ENCODE measurements around the gene GABRB1.
"Not testable (repeated sequence)": the region's sequence is repeated elsewhere in the genome, so short reads cannot be mapped to it uniquely, and the experiment has no call there.

GABRB1 gene

DNA sequence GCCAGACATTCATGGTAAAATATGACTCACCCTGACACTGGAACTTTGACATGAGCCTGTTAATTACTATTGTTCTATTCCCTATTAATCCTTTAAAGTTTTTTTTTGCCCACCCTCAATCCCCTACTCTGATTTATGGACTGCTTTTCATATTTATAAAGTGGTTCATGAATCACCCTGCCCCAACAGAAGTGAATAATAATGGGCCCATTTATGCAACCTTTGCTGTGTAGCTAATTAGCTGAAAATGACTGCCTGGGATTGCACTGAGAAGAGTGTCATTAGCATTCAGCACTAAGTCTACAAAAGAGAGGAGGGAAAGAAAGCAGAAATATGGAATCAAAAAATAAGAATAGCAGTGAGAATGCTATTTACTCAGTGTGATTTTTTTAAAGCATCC, 277.8 kb downstream of the GABRB1 start:
- no peak for DNase-seq (ENCODE audit: low spot score)

DNA sequence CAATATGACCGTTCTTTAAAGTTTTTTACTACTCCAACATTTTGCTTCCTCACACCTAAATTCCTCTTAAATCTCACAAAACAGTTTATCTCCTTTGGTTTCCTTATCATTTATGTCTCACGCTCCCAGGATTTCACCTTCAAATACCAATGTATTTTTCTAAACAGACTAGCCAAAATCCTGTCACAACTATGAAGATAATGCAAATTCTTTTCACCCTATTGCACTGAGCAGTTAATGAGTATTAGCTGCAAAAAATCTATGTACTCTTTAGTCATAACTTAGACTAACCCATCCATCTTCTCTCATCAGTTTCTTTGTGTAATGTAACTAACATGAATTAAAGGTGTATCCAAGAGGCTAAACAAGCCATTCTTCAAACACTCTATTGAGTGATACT, 280.8 kb downstream of the GABRB1 start:
- DNase-seq (ENCODE audit: low spot score) = no peak

DNA sequence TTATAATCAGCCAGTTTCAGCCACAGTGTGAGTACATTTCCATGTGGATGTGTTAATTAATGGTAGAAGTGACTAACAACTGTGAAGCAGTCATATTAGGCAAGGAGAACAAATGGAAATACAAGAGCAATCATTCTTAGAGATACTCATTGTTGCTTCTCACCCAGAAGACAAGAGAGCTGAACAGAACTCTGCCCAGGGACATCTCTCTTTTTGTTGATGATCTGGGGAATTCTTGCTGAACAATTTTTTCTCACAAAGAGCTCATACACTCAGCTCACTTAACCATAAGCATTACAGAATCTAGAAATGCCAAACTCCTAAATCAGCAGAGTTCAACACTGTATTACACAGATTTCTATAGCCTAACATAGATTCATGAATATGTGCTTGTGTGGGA, 282.0 kb downstream of the GABRB1 start:
- DNase-seq (ENCODE audit: low spot score) = no peak

DNA sequence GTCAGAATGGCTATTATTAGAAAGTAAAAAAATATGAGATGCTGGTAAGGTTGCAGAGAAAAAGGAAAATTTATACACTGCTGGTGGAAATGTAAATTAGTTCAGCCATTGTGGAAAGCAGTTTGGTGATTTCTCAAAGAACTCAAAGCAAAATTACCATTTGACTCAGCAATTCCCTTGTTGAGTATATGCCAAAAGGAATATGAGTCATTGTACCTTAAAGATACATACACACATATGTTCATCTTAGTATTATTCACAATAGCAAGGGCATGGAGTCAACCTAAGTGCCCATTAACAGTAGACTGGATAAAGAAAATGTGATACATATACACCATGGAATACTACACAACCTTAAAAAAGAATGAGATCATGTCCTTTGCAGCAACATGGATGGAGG, 284.0 kb downstream of the GABRB1 start:
- peak; percentile 3 for DNase-seq (ENCODE audit: low spot score)

DNA sequence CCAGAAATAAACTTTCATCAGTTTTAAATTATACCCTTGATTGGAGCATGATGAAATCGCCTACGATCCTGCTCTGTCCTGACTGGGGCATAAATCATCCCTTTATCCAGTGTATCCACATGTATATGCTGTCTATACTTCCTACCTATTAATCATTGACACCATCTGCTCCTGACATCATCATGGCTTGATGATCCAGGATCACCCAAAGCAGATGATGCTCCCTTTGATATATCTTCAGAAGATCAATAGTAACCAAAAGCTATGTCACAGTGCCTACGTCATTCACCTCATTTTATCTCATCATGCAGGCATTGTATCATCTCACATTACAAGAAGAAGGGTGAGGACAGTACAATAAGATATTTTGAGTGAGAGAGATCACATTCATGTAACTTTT, 294.7 kb downstream of the GABRB1 start:
- no peak for DNase-seq (ENCODE audit: low spot score)

DNA sequence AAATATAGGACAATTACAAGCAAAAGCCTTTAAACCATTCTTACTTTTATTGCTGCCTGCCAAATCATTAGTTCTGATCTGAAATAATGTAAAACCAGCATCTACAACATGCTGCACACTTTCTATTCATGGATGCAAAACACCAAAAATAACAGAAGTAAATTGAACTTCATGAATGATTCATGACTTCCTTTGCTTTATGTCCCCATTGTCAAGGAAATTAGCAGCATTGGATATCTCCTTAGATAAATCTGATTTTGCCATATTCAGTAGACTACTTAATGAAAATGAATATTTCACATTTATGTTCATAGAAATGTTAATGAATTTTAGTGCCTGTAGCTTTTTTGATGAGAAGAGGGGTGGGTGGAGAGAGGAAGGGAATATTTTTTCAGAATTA, 299.5 kb downstream of the GABRB1 start:
- DNase-seq (ENCODE audit: low spot score) = peak; percentile 2

DNA sequence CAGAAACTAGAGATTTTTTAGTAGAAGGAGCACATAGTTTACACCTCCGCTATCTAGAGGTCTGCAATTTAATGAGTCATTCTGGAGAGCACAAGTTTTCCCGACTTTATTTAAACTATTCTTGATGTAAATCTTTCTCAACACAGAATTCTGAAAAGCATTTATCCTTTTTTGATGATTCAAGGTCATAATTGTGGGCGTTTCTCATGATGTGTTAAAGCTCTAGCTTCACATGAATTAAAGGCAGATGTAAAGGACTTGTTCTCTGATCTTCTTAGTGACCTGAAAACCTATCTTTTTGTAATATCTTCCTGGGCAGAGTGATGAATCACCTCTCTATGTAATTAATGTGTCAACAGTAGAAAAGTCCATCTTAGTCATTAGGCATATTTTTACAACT, 303.3 kb downstream of the GABRB1 start:
- DNase-seq (ENCODE audit: low spot score) = no peak

DNA sequence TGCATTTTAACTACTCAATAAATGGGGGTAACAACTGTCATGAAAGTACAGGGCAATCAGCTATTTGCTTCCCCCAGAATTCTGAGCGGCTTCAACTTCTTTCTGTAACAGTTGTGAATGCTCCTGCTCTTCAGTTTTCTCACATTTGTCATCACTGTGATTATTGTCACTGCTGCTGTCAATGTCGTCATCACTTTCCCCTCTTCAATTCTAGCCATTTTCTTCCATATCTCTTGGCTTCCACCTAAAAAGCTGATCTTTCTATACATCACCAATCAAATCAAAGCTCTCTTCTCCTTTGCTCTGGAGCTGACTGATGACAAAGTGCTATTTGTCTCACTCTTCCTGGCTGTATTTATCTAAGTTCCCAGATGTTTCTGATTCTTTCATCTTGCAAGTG, 306.5 kb downstream of the GABRB1 start:
- no peak for DNase-seq (ENCODE audit: low spot score)

DNA sequence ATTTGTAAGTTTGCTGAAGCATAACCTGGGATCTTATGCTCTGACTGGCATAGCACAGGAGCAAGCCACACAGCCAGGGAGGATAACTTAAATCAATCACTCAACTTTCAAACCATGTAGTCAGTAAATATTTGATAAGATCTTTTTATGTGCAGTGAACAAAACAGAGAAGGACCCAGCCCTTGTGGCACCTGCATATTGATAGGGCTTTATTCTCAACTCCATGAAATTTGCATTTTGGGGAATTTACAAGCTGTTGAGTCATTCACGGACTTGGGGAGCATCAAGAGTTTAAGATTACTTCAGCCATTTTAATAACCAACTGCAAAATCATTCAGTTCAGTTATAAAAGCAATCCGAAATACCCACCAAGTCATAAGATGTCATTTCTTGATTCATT, 309.5 kb downstream of the GABRB1 start:
- DNase-seq (ENCODE audit: low spot score) = no peak

DNA sequence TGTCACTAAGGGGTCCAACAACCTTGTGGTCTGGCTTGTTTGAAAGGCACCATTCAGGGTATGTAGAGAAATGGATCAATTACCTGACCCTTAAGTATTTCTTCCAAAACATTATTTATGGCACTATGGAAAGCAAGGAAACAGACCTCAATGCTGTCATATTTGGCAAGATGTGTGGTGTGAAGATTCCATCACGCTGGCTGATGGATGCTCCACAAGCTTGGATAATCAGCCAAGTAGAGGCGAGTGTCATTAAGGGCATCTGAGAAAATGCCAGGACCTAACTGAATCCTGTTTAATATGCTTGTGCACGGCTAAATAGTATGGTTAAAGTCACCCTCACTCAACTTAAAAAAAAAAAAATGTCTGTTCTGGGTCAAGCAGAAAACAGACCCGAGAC, 311.4 kb downstream of the GABRB1 start:
- no peak for DNase-seq (ENCODE audit: low spot score)

DNA sequence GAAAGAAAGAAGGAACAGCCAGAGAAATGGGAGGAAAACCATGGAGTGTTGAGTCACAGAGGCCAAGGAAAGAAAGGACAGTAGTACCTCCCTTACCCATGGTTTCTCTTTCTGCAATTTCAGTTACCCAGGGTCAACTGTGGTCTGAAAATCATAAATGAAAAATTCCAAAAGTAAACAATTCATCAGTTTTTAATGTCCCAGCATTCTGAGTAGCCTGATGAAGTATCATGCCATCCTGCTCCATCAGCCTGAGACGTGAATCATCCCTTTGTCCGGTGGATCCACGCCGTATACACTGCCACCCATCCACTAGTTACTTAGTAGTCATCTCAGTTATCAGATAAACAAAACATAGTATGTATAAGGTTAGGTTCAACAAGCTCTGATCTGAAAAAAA, 318.0 kb downstream of the GABRB1 start:
- DNase-seq (ENCODE audit: low spot score) = no peak

DNA sequence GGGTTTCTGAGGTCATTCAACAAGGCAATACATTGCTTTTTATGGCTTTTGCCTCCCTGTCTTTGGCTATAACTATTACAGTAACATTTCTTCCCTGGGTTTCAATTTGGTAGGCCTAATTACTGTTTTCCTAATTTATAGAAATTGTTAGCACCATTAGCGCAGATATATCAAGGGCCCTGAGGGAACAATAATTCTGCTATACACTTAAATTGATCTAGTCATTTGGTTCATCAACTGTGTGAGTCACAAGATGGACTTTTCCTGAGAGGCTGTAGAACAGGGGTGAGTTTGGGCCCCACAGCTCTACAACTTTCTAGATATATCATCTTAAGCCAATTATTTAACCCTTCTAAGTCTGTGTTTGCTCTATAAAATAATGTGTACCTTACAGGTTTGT, 324.2 kb downstream of the GABRB1 start:
- no peak for DNase-seq (ENCODE audit: low spot score)

DNA sequence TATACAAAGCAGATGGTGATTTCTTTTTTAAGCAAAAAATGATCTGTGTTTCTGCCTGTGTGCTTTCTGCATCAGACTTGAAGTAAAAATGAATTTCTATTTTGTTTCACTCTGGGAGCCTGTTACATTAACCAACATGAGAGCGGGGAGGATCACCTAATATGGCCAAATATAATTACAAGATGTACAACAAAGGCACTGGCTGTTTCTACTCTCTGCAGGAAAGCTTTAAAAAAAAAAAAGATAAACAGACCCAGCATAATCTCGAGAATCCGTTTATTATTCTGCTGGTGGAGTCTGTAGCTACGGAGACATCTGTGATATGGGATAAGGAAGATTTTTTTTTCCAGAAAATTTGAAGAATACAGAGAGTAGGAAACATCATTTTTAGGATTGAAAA, 328.5 kb downstream of the GABRB1 start:
- no peak for DNase-seq (ENCODE audit: low spot score)

DNA sequence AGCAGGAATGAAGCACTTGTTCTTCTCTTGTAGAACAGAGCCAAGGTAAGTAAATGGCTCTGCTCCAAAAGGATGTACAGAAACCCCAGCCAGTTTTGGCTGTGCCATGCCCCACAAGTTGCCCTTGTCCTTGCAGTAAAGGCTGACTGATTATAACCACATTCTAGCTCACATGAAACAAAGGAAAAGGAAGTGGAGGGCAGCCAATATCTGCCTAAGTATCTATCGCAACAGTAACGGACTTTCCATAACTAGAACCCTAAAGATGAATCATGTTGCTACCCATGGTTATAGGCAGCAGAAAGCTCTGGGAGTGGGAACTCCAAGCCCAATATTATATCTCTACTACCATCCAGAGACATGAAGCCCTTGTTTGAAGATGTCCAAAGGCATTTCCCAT, 336.4 kb downstream of the GABRB1 start:
- DNase-seq (ENCODE audit: low spot score) = no peak

DNA sequence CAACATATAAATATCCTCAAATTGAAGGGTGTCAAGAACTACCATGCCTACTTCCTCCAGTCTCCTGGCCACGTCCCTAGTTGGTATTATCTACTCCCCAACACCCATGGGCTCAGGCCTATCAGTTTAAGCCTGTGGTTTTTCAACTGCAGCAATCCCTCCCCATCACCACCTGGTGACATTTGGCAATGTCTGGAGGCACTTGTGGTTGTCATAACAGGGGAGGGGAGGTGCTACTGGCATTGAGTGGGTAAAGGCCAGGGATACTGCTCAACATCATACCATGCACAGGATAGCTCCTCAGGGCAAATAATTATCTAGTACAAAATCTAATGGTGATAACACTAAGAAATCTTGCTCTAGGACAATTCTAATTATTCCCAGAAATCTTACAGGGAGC, 336.8 kb downstream of the GABRB1 start:
- DNase-seq (ENCODE audit: low spot score) = no peak

DNA sequence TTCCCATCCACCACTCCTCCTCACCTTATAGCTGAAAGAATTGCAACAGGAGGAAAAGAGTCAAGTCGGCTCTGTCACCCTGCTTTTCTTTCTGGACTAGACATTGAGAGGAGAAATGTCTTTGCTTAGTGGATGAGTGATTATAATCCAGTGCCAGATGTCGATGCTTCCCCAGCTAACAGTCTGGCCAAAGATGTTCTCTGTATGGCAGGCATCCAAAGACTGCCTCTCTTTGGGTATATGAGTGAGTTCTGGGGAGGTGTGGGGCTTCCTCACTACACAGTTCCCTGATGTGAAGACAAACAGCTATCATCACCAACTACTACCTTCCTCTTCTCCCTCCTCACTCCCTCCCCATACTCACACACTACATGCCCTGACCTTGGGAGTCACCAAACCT, 341.2 kb downstream of the GABRB1 start:
- DNase-seq (ENCODE audit: low spot score) = no peak

DNA sequence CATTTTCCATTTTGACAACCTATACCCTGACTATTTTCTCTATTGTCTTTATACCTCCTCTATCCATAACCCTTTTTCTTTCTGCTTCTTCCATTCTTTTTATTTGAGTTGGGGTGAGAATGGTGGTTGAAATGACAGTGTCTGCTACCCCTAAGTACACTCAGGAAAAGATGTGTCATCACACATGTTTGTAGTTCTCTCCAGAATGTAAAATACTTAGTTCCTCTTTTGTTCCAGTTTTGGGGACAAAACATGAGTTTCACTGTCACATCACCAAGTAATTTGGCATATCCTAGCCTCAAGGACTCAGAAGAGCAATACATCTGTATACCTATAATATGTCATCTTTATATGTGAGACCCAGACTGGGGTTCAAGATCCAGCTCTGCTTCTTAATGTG, 341.8 kb downstream of the GABRB1 start:
- DNase-seq (ENCODE audit: low spot score) = no peak

DNA sequence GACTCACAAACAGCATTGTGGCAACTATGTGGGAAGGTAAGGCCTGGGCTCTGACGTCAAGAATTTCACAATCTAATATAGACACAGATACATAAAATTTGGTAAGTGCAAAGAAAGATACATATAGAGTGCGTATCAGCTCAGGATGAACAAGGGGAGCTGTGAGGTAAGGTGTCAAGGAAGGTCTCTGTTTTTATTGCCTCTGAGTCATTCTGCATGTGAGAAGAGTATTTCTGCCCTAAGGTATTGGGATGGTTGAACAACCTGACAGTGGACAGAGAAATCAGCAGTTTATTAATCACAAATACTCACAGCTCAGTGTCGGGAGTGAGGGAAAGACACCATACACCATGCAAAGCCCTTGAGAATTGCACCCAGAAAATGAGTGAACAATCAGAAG, 342.3 kb downstream of the GABRB1 start:
- DNase-seq (ENCODE audit: low spot score) = no peak

DNA sequence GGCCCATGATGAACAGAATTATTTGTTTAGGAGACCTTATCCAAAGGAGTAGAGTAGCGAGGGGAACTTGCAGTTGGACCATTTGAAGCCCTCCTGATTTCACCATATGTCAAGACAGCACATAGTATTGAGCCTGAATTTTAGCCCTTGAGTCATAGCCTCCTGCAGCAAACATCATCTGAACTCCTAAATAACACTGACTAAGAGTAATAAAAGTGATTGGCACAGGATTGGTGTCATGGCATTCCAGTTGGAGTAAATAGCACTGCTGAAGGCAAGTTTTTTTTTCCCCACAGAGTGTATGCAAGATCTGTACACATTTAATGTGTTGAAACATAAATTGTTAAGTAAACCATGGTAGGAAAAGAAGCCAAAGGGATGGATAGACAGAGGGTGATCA, 343.1 kb downstream of the GABRB1 start:
- no peak for DNase-seq (ENCODE audit: low spot score)

DNA sequence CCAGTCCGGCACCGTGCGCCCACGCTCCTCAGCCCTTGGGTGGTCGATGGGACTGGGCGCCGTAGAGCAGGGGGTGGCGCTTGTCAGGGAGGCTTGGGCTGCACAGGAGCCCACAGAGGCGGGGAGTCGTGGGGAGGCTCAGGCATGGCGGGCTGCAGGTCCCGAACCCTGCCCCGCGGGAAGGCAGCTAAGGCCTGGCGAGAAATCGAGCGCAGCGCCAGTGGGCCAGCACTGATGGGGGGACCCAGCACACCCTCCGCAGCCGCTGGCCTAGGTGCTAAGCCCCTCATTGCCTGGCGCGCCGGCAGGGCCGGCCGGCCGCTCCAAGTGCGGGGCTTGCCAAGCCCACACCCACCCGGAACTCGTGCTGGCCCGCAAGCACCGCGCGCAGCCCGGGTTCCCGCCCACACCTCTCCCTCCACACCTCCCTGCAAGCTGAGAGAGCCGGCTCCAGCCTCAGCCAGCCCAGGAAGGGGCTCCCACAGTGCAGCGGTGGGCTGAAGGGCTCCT, 346.7 kb downstream of the GABRB1 start:
- DNase-seq (ENCODE audit: low spot score) = not testable (repeated sequence)

DNA sequence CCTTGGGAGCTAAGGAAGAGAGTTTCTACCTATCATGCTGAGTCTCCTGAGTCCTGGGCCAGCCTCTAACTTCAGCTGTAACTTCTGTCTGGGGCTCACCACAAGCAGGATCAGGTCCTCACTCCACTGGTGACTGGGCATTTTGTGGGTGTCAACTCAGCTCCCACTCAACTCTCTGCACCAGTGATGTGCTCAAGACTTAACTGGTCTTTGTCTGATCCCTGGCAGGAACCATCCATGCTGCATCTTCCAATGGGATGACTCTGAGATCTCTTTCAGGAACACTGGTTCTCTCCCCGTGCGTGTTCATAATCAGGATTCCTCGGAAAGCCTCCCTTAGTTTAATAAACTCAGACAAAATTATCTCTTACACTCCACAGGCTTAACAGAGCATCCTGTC, 349.8 kb downstream of the GABRB1 start:
- DNase-seq (ENCODE audit: low spot score) = no peak

DNA sequence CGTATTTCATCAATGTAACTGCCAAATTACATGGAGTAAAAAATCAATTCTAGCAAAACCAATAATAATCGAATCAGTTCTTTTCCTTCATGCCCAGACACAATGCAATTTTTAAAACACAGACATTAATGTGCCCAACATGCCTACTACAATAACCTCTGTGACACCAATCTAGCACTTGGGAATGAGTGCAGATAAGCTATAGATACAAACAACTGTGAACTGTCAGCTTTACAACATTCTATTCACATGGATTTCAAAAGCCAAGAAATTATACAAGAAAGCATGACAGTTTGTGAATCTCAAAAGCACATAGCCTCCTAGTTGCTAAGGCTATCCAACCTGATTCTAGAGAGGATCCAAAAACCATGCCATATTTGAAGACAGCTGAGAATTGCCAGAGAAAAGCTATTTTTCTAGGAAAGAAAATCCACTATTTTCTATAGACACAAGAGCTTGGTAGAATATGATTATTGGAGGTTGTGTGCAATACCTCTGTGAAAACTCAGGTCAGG, 351.5 kb downstream of the GABRB1 start:
- no peak for DNase-seq (ENCODE audit: low spot score)

DNA sequence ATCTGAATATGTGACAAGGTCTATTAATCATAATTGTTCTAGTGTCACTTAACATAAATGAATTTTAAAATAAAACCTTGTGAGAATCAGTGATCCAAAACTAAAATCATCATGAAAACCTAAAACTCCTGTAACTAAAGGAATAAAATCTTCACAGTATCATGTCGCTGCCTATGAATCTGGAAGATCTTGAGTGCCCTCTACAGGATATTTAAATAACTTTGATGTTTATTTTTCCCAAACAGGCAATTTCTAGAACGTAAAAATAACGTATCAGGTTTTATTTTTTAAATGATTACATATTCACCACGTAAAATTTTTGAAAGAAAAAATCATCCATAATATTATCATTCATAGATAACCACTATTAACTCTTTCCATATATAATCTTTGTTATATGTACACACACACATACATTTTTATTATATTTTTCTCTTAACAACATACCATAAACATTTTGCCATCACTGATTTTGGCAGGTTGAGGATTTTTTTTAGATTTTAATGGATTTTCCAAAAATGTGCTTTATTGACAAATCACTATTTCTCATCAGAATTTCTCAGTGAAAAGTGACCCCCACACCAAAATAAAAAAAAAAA, 352.6 kb downstream of the GABRB1 start:
- peak; percentile 38 for DNase-seq (ENCODE audit: low spot score)

DNA sequence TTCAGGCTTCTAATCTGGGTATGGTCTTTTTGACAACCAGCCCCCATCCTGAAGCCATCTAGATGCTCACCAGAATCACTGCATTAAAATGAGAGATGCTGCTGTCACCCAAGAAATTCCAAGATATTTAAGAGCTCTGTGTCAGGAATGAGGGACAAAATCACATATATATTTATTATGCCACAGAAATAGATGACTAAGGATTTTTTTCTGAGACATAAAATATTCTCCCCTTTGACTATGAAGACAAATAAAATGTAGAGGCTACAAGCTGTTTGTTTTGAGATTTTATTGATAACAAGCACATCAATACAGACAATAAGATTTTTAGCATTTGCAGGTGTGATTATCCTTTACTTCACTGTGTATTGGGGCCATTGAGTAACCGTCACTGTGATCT, 354.8 kb downstream of the GABRB1 start:
- DNase-seq (ENCODE audit: low spot score) = no peak
